Kidney tubule cell (primary cell): ENCODE results near the gene MLIP.

Experiments used
- DNase-seq: peaks from one replicate; pipeline ENCODE4 v3.0.0-alpha.2; 2018; ENCODE audit warnings: low spot score

MLIP gene

GRCh38 chr6:54097753-54098152, 13.5 kb upstream of the MLIP start:
- no peak for DNase-seq

- DNase-seq: no peak
Observed at GRCh38 chr6:54098450-54099044, 12.7 kb upstream of the MLIP start.

- DNase-seq: no peak
Observed at GRCh38 chr6:54099225-54099624, 12.0 kb upstream of the MLIP start.

GRCh38 chr6:54100411-54101006, 10.7 kb upstream of the MLIP start:
- DNase-seq: no peak

- DNase-seq: no peak
Observed at GRCh38 chr6:54102238-54102637, 9.0 kb upstream of the MLIP start.

- DNase-seq: no peak
Observed at GRCh38 chr6:54103497-54103896, 7.7 kb upstream of the MLIP start.

GRCh38 chr6:54106727-54107126, 4.5 kb upstream of the MLIP start:
- DNase-seq: no peak

- no peak for DNase-seq
Observed at GRCh38 chr6:54107470-54108090, 3.7 kb upstream of the MLIP start.

GRCh38 chr6:54108271-54108670, 3.0 kb upstream of the MLIP start:
- no peak for DNase-seq

- DNase-seq: no peak
Observed at GRCh38 chr6:54109586-54109985, 1.7 kb upstream of the MLIP start.

GRCh38 chr6:54112151-54112650, 958 bp downstream of the MLIP start:
- no peak for DNase-seq

GRCh38 chr6:54114991-54115390, 3.7 kb downstream of the MLIP start:
- no peak for DNase-seq

- DNase-seq: no peak
Observed at GRCh38 chr6:54115966-54116365, 4.7 kb downstream of the MLIP start.

- no peak for DNase-seq
Observed at GRCh38 chr6:54118117-54118516, 6.9 kb downstream of the MLIP start.

GRCh38 chr6:54125493-54125892, 14.2 kb downstream of the MLIP start:
- no peak for DNase-seq

GRCh38 chr6:54130179-54130578, 18.9 kb downstream of the MLIP start:
- no peak for DNase-seq

GRCh38 chr6:54132587-54132986, 21.3 kb downstream of the MLIP start:
- no peak for DNase-seq

- DNase-seq: no peak
Observed at GRCh38 chr6:54133186-54133585, 21.9 kb downstream of the MLIP start.

GRCh38 chr6:54134935-54135334, 23.7 kb downstream of the MLIP start:
- no peak for DNase-seq

- peak; percentile 31 for DNase-seq
Observed at GRCh38 chr6:54135665-54136369, 24.6 kb downstream of the MLIP start.

GRCh38 chr6:54138795-54139194, 27.6 kb downstream of the MLIP start:
- no peak for DNase-seq

- DNase-seq: no peak
Observed at GRCh38 chr6:54140811-54141210, 29.6 kb downstream of the MLIP start.
